Pancreas (tissue), 10 donors: Measurements from ENCODE around the gene MAZ. TPM values are rescaled to one million over a fixed set of nuclear protein-coding genes. Genes with fewer than 3 reads are reported as not detected.
"Not testable (repeated sequence)": the region's sequence is repeated elsewhere in the genome, so short reads cannot be mapped to it uniquely, and the experiment has no call there.

ENCODE experiments used
- ATAC-seq, 4 donors: fragments of 200-7000 bp; cut with Tn5 transposase; one replicate each; pipeline versions ENCODE4 v1.8.0 to v1.9.1; 2020; ENCODE audit warnings: mild to moderate bottlenecking in 4 of 4, moderate library complexity in 4 of 4
- DNase-seq, 6 donors: peaks; one replicate each; pipeline ENCODE4 v3.0.0-alpha.2; 2020
- FAIRE-seq: peaks from 2 replicates; lab custom pipeline; 2012; peaks lifted over from hg19 to GRCh38; lab: Jason Lieb, UNC
- H3K27ac ChIP-seq, 4 donors: fragments of 200-600 bp; sonication (generic); 1 replicate in 3 of 4; 2 replicates in 1 of 4; pipeline versions ENCODE4 v1.5.0 to v1.8.0; 2020
- H3K27me3 ChIP-seq, 4 donors: fragments of 200-600 bp; one replicate each; pipeline ENCODE4 v1.8.0; 2021
- H3K36me3 ChIP-seq, 3 donors: fragments of 200-600 bp; sonication (generic) in 1 of 3; one replicate each; pipeline versions ENCODE4 v1.5.0 to v1.8.0; 2020 to 2021
- H3K4me1 ChIP-seq, 3 donors: fragments of 200-600 bp; one replicate each; pipeline ENCODE4 v1.8.0; 2021
- H3K4me3 ChIP-seq, 4 donors: fragments of 200-600 bp; sonication (generic) in 2 of 4; one replicate each; pipeline versions ENCODE4 v1.5.0 to v1.8.0; 2020 to 2021
- H3K9me3 ChIP-seq, 4 donors: fragments of 200-600 bp; one replicate each; pipeline ENCODE4 v1.8.0; 2021
- WGBS, 2 donors: extraction: QIAGEN DNeasy Blood & Tissue Kit; methylation state at CpG; one replicate each; pipeline ENCODE4 v1.1.7; 2013; 5-methylcytosine and 5-hydroxymethylcytosine counted together
- intact Hi-C, 3 donors: fragments of 100-400 bp; cut with DNase I; formaldehyde crosslinking; loops; one replicate each; pipeline versions ENCODE4 v1.11.1 to v1.14.2; 2022
- polyA plus RNA-seq, 2 donors: library from polyadenylated mRNA; stranded (reverse); fragments of 200-250 nt; gene quantifications; one replicate each; pipeline ENCODE4 v1.2.3, GENCODE V29; 2013
- total RNA-seq, 6 donors: library from RNA; stranded (reverse); fragmentation: NEBNext Ultra II Directional in 4 of 6; extraction: Animal tissue kit (Norgen Biotek cat#: 25700) in 4 of 6; gene quantifications; one replicate each; pipeline versions ENCODE4 v1.2.1 to v1.2.4, GENCODE V29; 2021 to 2023
- TF ChIP-seq, protein P1 (sequence below), 4 donors: fragments of 200-600 bp; sonication (generic) in 3 of 4; IDR thresholded peaks; one replicate each; pipeline versions ENCODE4 v1.5.0 to v1.8.0; 2021; ENCODE audit warnings: antibody characterized with exemption in 4 of 4
- donor health status: healthy with polysubstance abuse.
- donor health status: DM: no; HTN: no; CAD: no; lungs with moderate emphysema.
- donor health status: DM: no; HTN: no; CAD: no.
- donor health status: control.
- donor health status: control.
- donor health status: Bipolar disorder and iron deficiency.
- donor health status: DM: yes; HTN: yes; CAD: no.
- donor health status: DM: no; HTN: no; CAD: no.
- donor health status: DM: no; HTN: no; CAD: no.
- donor health status: DM: yes; HTN: yes; CAD: no.

The MAZ gene
- total and polyA plus RNA-seq, 8 donors, result 84.8 to 122 (median 96.2) TPM

DNA sequence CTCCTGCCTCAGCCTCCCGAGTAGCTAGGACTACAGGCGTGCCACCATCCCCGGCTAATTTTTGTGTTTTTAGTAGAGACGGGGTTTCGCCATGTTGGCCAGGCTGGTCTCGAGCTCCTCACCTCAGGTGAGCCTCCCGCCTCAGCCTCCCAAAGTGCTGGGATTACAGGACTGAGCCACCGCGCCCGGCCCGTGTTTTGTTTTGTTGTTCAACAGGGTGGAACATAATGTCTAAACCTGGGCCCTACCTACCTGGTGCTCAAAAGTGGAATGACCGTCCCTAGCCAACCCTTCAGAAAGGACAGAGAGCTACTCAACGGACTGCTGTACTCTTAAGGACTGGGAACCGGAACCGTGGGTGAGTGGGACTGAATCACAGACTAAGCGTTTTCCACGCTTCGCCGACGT, 16.6 kb upstream of the MAZ start:
- FAIRE-seq (no peak), DNase-seq (peak in 2 of 6 donors; percentile 47 to 64), ATAC-seq (peak; percentile 5 to 21 (median 12))
- no peaks in the 10 kb centered on the region for H3K9me3 ChIP-seq
- no peaks in the 10 kb centered on the region for H3K27me3 ChIP-seq
- H3K27ac ChIP-seq, result peak overlapping the region; percentile 78 to 92 (median 84)
- H3K4me1 ChIP-seq, result peaks cover 4 to 14% (median 9%) of the 10 kb centered on the region in 3 donors
- intact Hi-C loops, result no loop called here
- H3K36me3 ChIP-seq, result no peaks in the 10 kb centered on the region
- 58 to 59% methylated on average over 19 to 20 of the region's 20 CpGs for WGBS, 2 donors
- TF ChIP-seq, protein P1, sequence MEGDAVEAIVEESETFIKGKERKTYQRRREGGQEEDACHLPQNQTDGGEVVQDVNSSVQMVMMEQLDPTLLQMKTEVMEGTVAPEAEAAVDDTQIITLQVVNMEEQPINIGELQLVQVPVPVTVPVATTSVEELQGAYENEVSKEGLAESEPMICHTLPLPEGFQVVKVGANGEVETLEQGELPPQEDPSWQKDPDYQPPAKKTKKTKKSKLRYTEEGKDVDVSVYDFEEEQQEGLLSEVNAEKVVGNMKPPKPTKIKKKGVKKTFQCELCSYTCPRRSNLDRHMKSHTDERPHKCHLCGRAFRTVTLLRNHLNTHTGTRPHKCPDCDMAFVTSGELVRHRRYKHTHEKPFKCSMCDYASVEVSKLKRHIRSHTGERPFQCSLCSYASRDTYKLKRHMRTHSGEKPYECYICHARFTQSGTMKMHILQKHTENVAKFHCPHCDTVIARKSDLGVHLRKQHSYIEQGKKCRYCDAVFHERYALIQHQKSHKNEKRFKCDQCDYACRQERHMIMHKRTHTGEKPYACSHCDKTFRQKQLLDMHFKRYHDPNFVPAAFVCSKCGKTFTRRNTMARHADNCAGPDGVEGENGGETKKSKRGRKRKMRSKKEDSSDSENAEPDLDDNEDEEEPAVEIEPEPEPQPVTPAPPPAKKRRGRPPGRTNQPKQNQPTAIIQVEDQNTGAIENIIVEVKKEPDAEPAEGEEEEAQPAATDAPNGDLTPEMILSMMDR (IDR thresholded peaks at IDR 0.05), result no peak
- peak overlapping the region; percentile 45 to 97 (median 85) for H3K4me3 ChIP-seq

DNA sequence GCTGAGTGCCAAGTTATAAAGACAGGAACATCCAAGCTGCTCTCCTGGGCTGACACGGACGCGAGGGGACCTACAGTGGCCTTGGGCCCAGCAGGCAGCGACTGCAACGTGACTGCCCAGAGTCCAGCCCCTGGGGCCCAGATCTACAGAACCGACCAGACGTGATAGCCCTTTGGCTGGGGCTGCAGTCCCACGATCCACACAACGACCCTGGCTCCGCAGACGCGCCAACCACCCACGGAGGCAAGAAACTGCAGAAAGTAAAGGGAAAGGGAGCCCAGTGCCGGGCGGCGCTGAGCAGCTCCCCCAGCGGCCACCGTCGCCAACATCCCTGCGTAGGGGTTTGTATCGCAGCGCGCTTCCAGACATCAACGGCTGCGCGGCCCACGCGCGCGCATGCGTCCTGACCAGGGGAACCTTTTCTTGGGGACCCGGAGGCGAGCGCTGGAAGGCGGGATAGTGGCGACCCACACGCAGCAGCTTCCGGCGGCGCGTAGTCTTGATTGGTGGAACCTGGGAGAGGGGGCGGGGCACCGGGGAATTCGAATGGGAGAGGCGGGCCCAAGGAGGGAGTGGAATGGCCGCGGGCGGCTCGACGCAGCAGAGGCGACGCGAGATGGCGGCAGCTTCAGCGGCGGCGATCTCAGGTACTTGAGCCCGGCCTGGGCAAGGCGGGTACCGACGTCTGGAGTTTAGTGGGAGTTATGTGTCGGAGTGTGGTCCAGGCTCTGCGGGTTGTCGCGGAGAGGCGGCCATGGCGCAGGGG, 16.0 kb upstream of the MAZ start, which contains the start of gene KIF22:
TSS of gene KIF22 (plus strand) at position 569 of the 766 bp plus-strand sequence. CDS start at position 578, 9 bp downstream.
- Histone ChIP-seq H3K4me3 (peak within 1 kb of the TSS; percentile 80 to 97 (median 94)), H3K27ac (peak within 1 kb of the TSS; percentile 78 to 92 (median 84)), H3K27me3 (no peaks in the 10 kb centered on the region), H3K4me1 (peaks cover 4 to 12% (median 9%) of the 10 kb centered on the region in 3 donors), H3K36me3 (no peaks in the 10 kb centered on the region), H3K9me3 (no peaks in the 10 kb centered on the region)
- FAIRE-seq (no peak), DNase-seq (peak; percentile 98 to 100 (median 99)), ATAC-seq (peak; percentile 97 to 99 (median 98))
- intact Hi-C loops, result no loop called here
- TF ChIP-seq, protein P1 (IDR thresholded peaks at IDR 0.05), result peak; percentile 41 to 68 (median 58)
- 0% methylated on average over 67 of the region's 67 CpGs for WGBS, 2 donors

DNA sequence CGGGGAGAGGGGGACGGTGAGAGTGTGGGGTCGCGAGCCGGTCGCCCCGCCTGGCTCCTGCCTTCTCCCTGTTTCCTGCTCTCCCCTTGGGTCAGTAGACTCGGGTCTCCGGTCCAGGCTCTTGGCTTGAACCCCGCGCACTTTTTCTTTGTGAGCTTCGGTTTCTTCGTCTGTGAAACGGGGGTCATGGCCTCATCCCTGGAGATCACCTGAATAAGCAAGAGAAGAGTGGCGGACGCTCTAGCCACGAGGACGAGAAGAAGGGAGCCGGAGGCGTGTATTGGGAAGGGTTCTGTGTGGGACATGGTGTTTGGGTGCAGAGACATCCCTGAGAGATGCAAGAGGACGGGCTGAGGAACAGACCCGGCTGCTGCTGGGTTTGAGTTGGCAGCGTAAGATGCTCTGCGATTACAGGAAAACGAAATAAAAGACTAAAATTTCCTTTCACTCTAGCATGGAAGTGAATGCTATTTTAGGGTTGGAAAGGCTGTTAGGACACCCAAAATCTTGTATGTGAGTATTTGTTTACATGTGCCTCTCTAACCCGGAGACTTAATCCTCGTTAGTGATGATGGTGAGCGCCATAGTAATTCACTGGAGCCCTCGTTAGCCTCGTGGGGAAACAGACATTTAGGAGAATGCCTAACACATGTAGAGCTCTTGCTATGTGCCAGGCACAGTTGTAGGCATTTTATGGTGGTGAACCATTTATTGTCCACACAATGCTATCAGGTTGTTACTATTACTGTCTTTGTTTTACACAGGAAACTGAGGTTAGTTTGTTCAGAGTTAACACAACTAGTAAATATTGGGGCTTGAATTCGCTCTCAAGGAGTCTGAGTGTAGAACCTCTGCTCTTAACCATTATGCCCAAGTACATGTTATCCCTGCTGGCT, 15.1 kb upstream of the MAZ start:
- 2% methylated on average over 31 of the region's 31 CpGs for WGBS, 2 donors
- FAIRE-seq, result no peak

DNA sequence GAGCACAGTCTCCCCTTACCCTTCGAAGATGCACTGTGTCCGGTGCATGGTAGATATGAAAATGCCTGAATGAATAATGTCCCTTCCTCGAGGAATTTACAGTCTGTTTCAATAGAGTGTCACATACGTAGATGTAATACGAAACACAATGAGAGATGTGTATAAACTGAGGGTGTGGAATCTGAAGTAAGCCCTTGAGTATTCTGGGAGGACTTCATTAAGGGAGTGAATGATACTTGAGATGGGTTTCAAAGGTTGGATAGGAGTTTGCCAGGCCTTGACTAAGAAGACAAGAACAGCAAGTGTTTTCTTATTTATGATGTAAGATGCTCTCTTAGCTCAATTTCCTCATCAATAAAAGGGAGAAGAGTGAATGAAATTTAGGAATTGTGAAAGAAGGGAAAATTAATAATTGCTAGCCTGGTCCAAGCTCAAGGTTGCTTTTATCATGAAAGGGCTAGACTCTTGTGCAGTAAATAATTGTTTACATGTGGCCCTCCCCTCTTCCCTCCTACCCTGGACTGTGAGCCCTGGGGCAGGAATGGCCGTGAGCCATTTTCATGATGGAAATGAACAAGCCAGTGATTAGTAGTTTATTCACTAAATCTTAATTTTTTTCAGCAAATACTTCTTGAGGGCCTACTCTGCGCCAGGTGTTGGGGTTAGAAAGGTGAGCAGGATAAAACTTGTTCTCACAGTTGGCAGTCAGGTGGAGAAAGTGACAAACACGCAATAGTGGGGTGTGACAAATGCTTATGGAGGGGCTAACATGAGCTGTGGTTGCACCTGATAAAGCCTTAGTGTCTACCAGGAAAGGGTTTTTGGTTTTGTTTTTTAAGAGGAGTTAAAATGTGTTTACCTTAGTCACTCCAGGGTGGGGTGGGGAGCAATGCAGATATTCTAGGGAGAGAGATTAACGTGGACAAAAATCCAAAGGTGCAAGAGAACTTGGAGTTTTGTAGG, 14.2 kb upstream of the MAZ start:
- Histone ChIP-seq H3K9me3 (no peaks in the 10 kb centered on the region), H3K27me3 (no peaks in the 10 kb centered on the region), H3K27ac (no peak overlapping the region), H3K4me1 (peaks cover 4 to 11% (median 9%) of the 10 kb centered on the region in 3 donors), H3K36me3 (no peaks in the 10 kb centered on the region), H3K4me3 (peak overlapping the region in 1 of 4 donors; percentile 97)
- intact Hi-C loops, result no loop called here
- DNase-seq (no peak), ATAC-seq (no peak), FAIRE-seq (no peak)
- WGBS, 2 donors, result 71 to 74% methylated on average over 9 of the region's 9 CpGs
- TF ChIP-seq, protein P1 (IDR thresholded peaks at IDR 0.05), result no peak

More for the DNA sequence above, 15.1 kb upstream of the MAZ start:
- no peaks in the 10 kb centered on the region for H3K9me3 ChIP-seq
- intact Hi-C loops, result no loop called here
- H3K4me1 ChIP-seq, result peaks cover 4 to 11% (median 9%) of the 10 kb centered on the region in 3 donors
- H3K27ac ChIP-seq, result peak overlapping the region in 2 of 4 donors; percentile 28 to 40
- H3K27me3 ChIP-seq, result no peaks in the 10 kb centered on the region
- DNase-seq (no peak), ATAC-seq (peak in 1 of 4 donors; percentile 3)
- H3K36me3 ChIP-seq, result no peaks in the 10 kb centered on the region
- TF ChIP-seq, protein P1 (IDR thresholded peaks at IDR 0.05), result no peak
- H3K4me3 ChIP-seq, result peak overlapping the region; percentile 80 to 97 (median 94)

DNA sequence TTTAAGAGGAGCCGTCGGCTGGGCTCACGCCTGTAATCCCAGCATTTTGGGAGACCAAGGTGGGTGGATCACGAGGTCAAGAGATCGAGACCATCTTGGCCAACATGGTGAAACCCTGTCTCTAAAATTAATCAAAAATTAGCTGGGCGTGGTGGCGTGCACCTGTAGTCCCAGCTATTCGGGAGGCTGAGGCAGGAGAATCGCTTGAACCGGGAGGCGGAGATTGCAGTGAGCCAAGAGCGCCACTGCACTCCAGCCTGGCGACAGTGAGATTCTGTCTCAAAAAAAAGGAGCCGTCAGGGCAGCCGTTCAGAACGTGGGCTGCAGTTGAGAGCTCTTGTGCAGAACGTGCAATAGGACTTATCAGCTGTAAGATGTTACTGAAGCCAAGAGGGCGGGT, 13.2 kb upstream of the MAZ start:
- H3K4me3 ChIP-seq, ATAC-seq, H3K27ac ChIP-seq, intact Hi-C loops, H3K9me3 ChIP-seq, FAIRE-seq, H3K27me3 ChIP-seq, H3K36me3 ChIP-seq, DNase-seq: not testable (repeated sequence)
- WGBS, 2 donors, result 90 to 95% methylated on average over 18 of the region's 18 CpGs
- H3K4me1 ChIP-seq, result peaks cover 4 to 11% (median 9%) of the 10 kb centered on the region in 3 donors
